ENCODE data around the gene TMEM9. TPM values are rescaled to one million over a fixed set of nuclear protein-coding genes. Genes with fewer than 3 reads are reported as not detected.

Gene TMEM9
- total and polyA plus RNA-seq, 2 of the 8 experiments (the other 6 are each of a cell fraction or from before 2014, with no cell fraction given): 79.9 to 181 TPM

GRCh38 chr1:201128962-201129361, 25.3 kb downstream of the TMEM9 start:
- no peak overlapping the region for H4K8ac ChIP-seq (ENCODE audit: extremely low read depth, insufficient read depth, low read length)
- POLR2A ChIA-PET (ENCODE audit: partially characterized antibody): interaction anchor here (1.2 to 4.3 kb wide), 3 partner anchors 9 to 23 kb away, joined by 3 to 13 read pairs (median 3); no protein-coding TSS in a partner anchor
- no peaks in the 10 kb centered on the region for H3K9me3 ChIP-seq (ENCODE audit: insufficient read depth in 2 of 2, low read depth in 1 of 2, low read length in 1 of 2)
- H3K14ac ChIP-seq (ENCODE audit: insufficient read length): no peak overlapping the region
- H3K79me1 ChIP-seq (ENCODE audit: low read depth, low read length): no peaks in the 10 kb centered on the region
- no peaks in the 10 kb centered on the region for H3K36me3 ChIP-seq (ENCODE audit: control insufficient read depth in 2 of 4, insufficient read depth in 4 of 4, low read length in 3 of 4)
- no peak overlapping the region for H2BK12ac ChIP-seq (ENCODE audit: low read depth, low read length)
- TF ChIP-seq CREB1 (IDR thresholded peaks at IDR 0.05) (no peak), EGR1 (IDR thresholded peaks at IDR 0.05; ENCODE audit: borderline replicate concordance, low read depth, low read length) (no peak), SP2 (IDR thresholded peaks at IDR 0.05; ENCODE audit: low read length) (no peak), NRF1 (IDR thresholded peaks at IDR 0.05; ENCODE audit: low read depth, low read length) (no peak), BCL11A (IDR thresholded peaks at IDR 0.05; ENCODE audit: low read depth in 2 of 2, low read length in 2 of 2) (no peak), CTBP2 (IDR thresholded peaks at IDR 0.05; ENCODE audit: borderline replicate concordance, insufficient read depth, insufficient read length, low read length) (no peak), CHD2 (IDR thresholded peaks at IDR 0.05; ENCODE audit: low read length) (no peak), MAFK (IDR thresholded peaks at IDR 0.05; ENCODE audit: low read depth, low read length) (no peak), SIN3A (conservative IDR thresholded peaks at IDR 0.05 in 1 of 2, IDR thresholded peaks at IDR 0.05 in 1 of 2; ENCODE audit: low read depth in 1 of 2, low read length in 2 of 2) (no peak), KDM4A (IDR thresholded peaks at IDR 0.05; ENCODE audit: low read depth, low read length, severe bottlenecking) (no peak)
- TF ChIP-seq, protein P1, sequence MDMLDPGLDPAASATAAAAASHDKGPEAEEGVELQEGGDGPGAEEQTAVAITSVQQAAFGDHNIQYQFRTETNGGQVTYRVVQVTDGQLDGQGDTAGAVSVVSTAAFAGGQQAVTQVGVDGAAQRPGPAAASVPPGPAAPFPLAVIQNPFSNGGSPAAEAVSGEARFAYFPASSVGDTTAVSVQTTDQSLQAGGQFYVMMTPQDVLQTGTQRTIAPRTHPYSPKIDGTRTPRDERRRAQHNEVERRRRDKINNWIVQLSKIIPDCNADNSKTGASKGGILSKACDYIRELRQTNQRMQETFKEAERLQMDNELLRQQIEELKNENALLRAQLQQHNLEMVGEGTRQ (IDR thresholded peaks at IDR 0.05; ENCODE audit: low read length): no peak
- H4K20me1 ChIP-seq (replicated peaks in 1 of 2; ENCODE audit: control insufficient read depth in 1 of 2, insufficient read depth in 2 of 2, low read length in 2 of 2): no peaks in the 10 kb centered on the region
- no peak overlapping the region for H3K56ac ChIP-seq (replicated peaks; ENCODE audit: insufficient read length, low read depth, low read length)
- H4K91ac ChIP-seq (replicated peaks; ENCODE audit: insufficient read length, low read length): no peak overlapping the region
- DNase-seq (ENCODE audit: low read depth in 1 of 2, low spot score in 2 of 2) (no peak), FAIRE-seq (no peak)
- H3K27ac ChIP-seq (ENCODE audit: low read depth, low read length): no peak overlapping the region
- H2BK5ac ChIP-seq (ENCODE audit: low read depth, low read length): no peak overlapping the region
- no peak overlapping the region for H3K4me3 ChIP-seq (ENCODE audit: extremely low read depth in 1 of 4, insufficient read depth in 2 of 4, low read depth in 3 of 4, low read length in 4 of 4)
- H3K27me3 ChIP-seq (replicated peaks in 1 of 4; ENCODE audit: control insufficient read depth in 3 of 4, extremely low read depth in 1 of 4, insufficient read depth in 3 of 4, low read length in 3 of 4): no peaks in the 10 kb centered on the region; a peak in 1 of 7 replicates
- CTCF ChIA-PET (ENCODE audit: partially characterized antibody): interaction anchor here (1.0 to 4.9 kb wide), 7 partner anchors 10 to 103 kb away, joined by 3 to 19 read pairs (median 4); no protein-coding TSS in a partner anchor
- WGBS, 2 experiments (ENCODE audit: extremely low coverage in 1 of 2, insufficient coverage in 1 of 2, insufficient read length in 1 of 2, insufficient replicate concordance in 2 of 2, low coverage in 1 of 2, low lambda C conversion rate in 2 of 2, missing lambda C conversion rate in 1 of 2): 92% methylated on average over 13 of the region's 13 CpGs; no CpG with 5 or more reads in 1 of the 2 experiments
- no peak overlapping the region; the same call in 1 of the 2 replicates for H2AK5ac ChIP-seq (ENCODE audit: low read depth, low read length)
- no peak overlapping the region for H4K5ac ChIP-seq (ENCODE audit: insufficient read length, low read depth, low read length)
- H2BK15ac ChIP-seq (ENCODE audit: low read length): no peak overlapping the region
- peaks cover 3 to 11% (median 9%) of the 10 kb centered on the region in 4 experiments for H3K4me1 ChIP-seq (replicated peaks in 1 of 4; ENCODE audit: control insufficient read depth in 3 of 4, insufficient read depth in 4 of 4, low read length in 3 of 4)
- no peak overlapping the region for H3K4me2 ChIP-seq (ENCODE audit: insufficient read depth in 1 of 2, low read depth in 2 of 2, low read length in 2 of 2)
- no peak overlapping the region for H3K23ac ChIP-seq (ENCODE audit: insufficient read length)
- no peak overlapping the region for H3K4ac ChIP-seq (replicated peaks; ENCODE audit: insufficient read length, low read depth, low read length)
- no peak overlapping the region for H3K9ac ChIP-seq (replicated peaks in 1 of 4; ENCODE audit: extremely low read depth in 1 of 4, low read depth in 3 of 4, low read length in 3 of 4)
- no peak overlapping the region for H2BK20ac ChIP-seq (ENCODE audit: low read length)
- no peak overlapping the region for H2BK120ac ChIP-seq (replicated peaks; ENCODE audit: low read depth, low read length)
- H3K79me2 ChIP-seq (ENCODE audit: control insufficient read depth in 1 of 2, insufficient read depth in 2 of 2, low read length in 2 of 2): no peaks in the 10 kb centered on the region
- H3K23me2 ChIP-seq (ENCODE audit: low read depth, low read length): no peaks in the 10 kb centered on the region
- no peak overlapping the region for H2AFZ ChIP-seq (ENCODE audit: low read length)
- no peak overlapping the region for H3K18ac ChIP-seq (ENCODE audit: extremely low read depth, low read length)
